Lower lobe of right lung (tissue), 2 donors: ENCODE results near the gene RRM1. TPM values are rescaled to one million over a fixed set of nuclear protein-coding genes. Genes with fewer than 3 reads are reported as not detected.
A peak's percentile ranks its signal among the peaks of the same experiment; 100 is the strongest.

ENCODE experiments used
- ATAC-seq, 2 donors: fragments of 200-7000 bp; cut with Tn5 transposase; one replicate each; pipeline ENCODE4 v1.9.1; 2020 to 2022; ENCODE audit warnings: mild to moderate bottlenecking in 2 of 2, moderate library complexity in 2 of 2
- DNase-seq: peaks from one replicate; pipeline ENCODE4 v3.0.0-alpha.2; 2020
- H3K27ac ChIP-seq: fragments of 200-600 bp; one replicate; pipeline ENCODE4 v1.8.0; 2022
- H3K27me3 ChIP-seq: fragments of 200-600 bp; one replicate; pipeline ENCODE4 v1.8.0; 2022; ENCODE audit warnings: low read depth
- H3K36me3 ChIP-seq: fragments of 200-600 bp; one replicate; pipeline ENCODE4 v1.8.0; 2022; ENCODE audit warnings: mild to moderate bottlenecking
- H3K4me1 ChIP-seq: fragments of 200-600 bp; one replicate; pipeline ENCODE4 v1.8.0; 2022
- H3K4me3 ChIP-seq: fragments of 200-600 bp; one replicate; pipeline ENCODE4 v1.8.0; 2022; ENCODE audit warnings: mild to moderate bottlenecking
- H3K9me3 ChIP-seq: fragments of 200-600 bp; one replicate; pipeline ENCODE4 v1.8.0; 2022
- intact Hi-C: fragments of 100-400 bp; cut with DNase I; formaldehyde crosslinking; loops from one replicate; pipeline ENCODE4 v1.11.0; 2022
- total RNA-seq: library from RNA; stranded (reverse); fragmentation: NEBNext Ultra II Directional; extraction: Animal tissue kit (Norgen Biotek cat#: 25700); gene quantifications from one replicate; pipeline ENCODE4 v1.2.1, GENCODE V29; 2021
- TF ChIP-seq, protein P1 (sequence below): fragments of 200-600 bp; IDR thresholded peaks from one replicate; pipeline ENCODE4 v1.8.0; 2022; ENCODE audit warnings: antibody characterized with exemption, mild to moderate bottlenecking
- donor health status: DM: no; HTN: yes; CAD: no; lungs with severe emphysema.

RRM1 gene
- total RNA-seq, 1 donor from 2014 or later: 23.7 TPM

DNA sequence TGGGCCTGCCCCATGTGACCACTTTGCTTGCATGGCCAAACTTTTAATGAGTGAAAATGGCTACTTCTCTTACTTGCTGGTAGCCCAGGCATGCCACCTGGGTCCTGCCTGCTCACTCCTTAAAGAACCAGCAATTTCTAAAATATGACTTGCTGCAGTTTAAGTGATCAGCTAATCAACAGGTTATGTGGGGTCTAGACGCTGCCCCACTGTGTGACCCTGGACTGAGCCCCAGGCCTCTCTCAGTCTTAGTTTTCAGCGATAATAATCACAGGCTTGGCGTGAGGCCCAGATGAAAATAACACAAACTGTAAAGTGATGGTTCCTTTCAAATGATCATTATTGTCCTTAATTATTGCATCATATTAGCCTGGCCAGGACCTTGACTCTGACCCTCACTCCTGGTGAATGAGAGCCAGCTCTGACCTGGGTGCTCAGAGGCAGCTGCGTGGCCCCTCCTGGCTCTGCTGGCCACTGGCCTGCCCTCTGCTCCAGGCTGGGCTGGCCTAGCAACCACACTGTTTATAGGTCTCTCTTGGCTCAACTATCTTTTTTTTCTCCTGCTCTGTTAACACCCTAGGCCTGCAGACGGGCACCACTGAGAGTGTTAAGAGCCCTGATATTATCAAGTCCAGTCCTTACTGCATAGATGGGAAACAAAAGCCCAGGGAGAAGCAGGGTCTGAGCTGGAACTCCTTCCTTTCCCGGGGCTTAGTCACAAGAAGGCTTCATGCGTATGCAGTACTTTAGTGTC, 89.7 kb downstream of the RRM1 start:
- H3K27ac ChIP-seq: no peak overlapping the region
- no peaks in the 10 kb centered on the region for H3K9me3 ChIP-seq
- no peaks in the 10 kb centered on the region for H3K27me3 ChIP-seq
- H3K4me3 ChIP-seq: no peak overlapping the region
- TF ChIP-seq, protein P1, sequence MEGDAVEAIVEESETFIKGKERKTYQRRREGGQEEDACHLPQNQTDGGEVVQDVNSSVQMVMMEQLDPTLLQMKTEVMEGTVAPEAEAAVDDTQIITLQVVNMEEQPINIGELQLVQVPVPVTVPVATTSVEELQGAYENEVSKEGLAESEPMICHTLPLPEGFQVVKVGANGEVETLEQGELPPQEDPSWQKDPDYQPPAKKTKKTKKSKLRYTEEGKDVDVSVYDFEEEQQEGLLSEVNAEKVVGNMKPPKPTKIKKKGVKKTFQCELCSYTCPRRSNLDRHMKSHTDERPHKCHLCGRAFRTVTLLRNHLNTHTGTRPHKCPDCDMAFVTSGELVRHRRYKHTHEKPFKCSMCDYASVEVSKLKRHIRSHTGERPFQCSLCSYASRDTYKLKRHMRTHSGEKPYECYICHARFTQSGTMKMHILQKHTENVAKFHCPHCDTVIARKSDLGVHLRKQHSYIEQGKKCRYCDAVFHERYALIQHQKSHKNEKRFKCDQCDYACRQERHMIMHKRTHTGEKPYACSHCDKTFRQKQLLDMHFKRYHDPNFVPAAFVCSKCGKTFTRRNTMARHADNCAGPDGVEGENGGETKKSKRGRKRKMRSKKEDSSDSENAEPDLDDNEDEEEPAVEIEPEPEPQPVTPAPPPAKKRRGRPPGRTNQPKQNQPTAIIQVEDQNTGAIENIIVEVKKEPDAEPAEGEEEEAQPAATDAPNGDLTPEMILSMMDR: no peak
- H3K36me3 ChIP-seq: no peaks in the 10 kb centered on the region
- DNase-seq (no peak), ATAC-seq (no peak)
- intact Hi-C loops: no loop called here
- peaks cover 10% of the 10 kb centered on the region for H3K4me1 ChIP-seq

DNA sequence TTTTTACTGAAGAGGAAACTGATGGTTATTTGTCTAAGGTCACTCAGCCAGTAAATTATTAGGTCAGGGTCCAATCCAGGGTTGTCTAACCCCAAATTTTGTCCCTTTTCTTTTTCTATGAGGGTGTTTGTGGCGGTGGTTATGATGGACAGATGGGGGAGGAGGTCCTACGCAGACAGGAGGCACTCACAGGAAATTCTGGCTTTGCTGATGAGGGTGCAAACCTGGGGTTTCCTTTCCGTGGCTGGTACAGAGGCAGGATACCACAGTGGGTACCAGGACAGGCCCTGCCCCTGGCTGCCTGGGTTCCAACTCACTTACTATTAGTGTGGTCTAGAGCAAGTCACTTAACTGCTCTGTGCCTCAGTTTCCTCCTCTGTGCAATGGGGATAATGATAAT, 91.0 kb downstream of the RRM1 start:
- Histone ChIP-seq H3K27ac (no peak overlapping the region), H3K9me3 (no peaks in the 10 kb centered on the region), H3K4me3 (no peak overlapping the region), H3K36me3 (no peaks in the 10 kb centered on the region), H3K4me1 (peaks cover 10% of the 10 kb centered on the region), H3K27me3 (no peaks in the 10 kb centered on the region)
- intact Hi-C loops: no loop called here
- ATAC-seq: no peak
- TF ChIP-seq, protein P1: no peak
- no peak for DNase-seq

DNA sequence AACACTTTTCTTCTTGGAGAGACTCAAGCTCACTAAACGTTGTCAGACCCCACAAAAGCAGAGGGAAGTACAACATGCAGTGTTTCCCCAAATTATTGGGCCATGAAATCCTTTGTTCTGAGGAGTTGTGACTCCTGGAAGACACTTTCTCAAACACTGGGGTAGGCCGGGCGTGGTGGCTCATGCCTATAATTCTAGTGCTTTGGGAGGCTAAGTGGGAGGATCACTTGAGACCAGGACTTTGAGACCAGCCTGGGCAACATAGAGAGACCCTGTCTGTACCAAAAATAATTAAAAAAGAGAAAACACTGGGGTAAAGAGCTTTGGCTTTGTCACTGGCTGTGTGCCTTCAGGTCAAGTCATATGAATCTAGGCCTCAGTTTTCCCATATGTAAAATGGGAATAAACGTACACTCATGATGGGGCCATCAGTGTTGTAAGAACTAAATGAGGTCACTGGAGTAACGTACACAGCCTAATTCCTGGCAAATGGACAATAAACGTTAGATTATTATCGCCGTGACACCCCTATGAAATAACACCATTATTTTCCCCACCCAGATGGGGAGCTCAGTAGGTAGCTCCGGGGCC, 92.0 kb downstream of the RRM1 start:
- Histone ChIP-seq H3K4me3 (peak overlapping the region; percentile 65), H3K4me1 (peaks cover 10% of the 10 kb centered on the region), H3K9me3 (no peaks in the 10 kb centered on the region), H3K36me3 (no peaks in the 10 kb centered on the region), H3K27ac (no peak overlapping the region), H3K27me3 (no peaks in the 10 kb centered on the region)
- ATAC-seq (no peak), DNase-seq (no peak)
- TF ChIP-seq, protein P1: peak; percentile 41
- intact Hi-C loops: no loop called here

DNA sequence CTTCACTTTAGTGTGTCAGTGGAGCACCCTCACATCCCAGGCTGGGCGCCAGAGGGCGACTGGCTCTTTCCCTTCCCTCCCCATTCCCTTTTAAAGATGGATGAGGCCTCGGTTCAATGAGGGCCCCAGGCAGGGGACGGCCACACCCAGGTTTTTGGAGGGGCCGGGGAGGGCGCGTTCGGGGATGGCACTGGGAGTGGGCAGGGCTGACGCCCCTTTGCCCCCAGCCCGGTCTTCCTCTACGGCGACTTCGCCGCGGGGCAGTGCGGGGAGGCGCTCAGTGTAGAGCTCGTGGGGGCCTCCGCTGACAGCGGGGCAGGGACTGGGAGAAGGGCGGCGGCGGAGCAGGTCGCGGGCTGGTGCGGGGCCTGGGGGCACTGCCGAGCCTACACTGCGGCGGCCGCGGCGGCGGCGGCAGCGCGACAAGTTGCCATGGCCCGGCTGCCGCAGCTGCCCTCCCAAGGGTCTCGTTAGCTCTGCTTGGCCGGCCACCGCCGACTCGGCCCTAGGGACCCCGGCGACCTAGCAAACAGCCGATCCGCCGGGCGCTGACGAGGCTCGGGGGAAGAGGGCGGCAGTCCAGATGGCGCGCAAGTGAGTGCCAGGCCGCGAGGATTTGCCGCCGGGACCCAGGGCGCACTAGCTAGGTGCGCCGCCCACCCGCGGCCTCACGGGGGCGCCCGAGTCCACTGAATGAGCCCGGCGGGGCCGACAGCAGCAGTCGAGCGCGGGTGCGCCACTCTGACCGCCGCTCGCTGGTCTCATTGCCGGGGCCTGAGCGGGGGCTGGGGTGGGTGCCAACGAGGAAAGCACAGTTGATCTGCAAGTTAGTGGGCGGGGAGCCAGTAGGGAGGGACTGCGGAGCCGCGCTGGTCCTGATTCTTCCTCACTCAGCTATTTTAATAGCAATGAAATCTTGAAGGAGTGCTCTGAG, 92.7 kb downstream of the RRM1 start:
- DNase-seq (peak; percentile 92), ATAC-seq (peak; percentile 96 to 98)
- H3K9me3 ChIP-seq: no peaks in the 10 kb centered on the region
- no peak overlapping the region for H3K27ac ChIP-seq
- H3K4me3 ChIP-seq: peak overlapping the region; percentile 65
- TF ChIP-seq, protein P1: peak; percentile 98
- intact Hi-C loops: no loop called here
- no peaks in the 10 kb centered on the region for H3K36me3 ChIP-seq
- peaks cover 10% of the 10 kb centered on the region for H3K4me1 ChIP-seq
- H3K27me3 ChIP-seq: no peaks in the 10 kb centered on the region

Other genes with a start within 250 kb of the RRM1 start
- 59.5 TPM for gene STIM1, start 239.1 kb upstream of the RRM1 start, total RNA-seq